GM13976 (cell line): ENCODE data around the gene EDARADD.
A peak's percentile ranks its signal among the peaks of the same experiment; 100 is the strongest.
"Not testable (repeated sequence)": the region's sequence is repeated elsewhere in the genome, so short reads cannot be mapped to it uniquely, and the experiment has no call there.

Source experiments
- DNase-seq: peaks from one replicate; pipeline ENCODE4 v3.0.0; 2012; ENCODE audit warnings: low spot score
- CTCF ChIP-seq: IDR thresholded peaks from 2 replicates; pipeline ENCODE4 v1.5.1; 2012; ENCODE audit warnings: borderline replicate concordance, mild to moderate bottlenecking; ENCODE audit not compliant: insufficient read depth; ENCODE audit errors: extremely low read depth, missing control alignments, control extremely low read depth
- in situ Hi-C: fragments of 300-500 bp; cut with MboI; formaldehyde crosslinking; loops from one replicate; pipeline ENCODE4 v1.12.0; 2022; ENCODE audit warnings: low sequenced_read_pairs, mixed read lengths, inconsistent platforms; ENCODE audit not compliant: unreplicated experiment

Gene EDARADD

GRCh38 chr1:236393681-236394481, at the start of gene EDARADD:
EDARADD (plus strand) TSS chr1:236394286; CDS start chr1:236394445, 159 bp downstream.
- DNase-seq = no peak
- TF ChIP-seq CTCF = no peak

DNA sequence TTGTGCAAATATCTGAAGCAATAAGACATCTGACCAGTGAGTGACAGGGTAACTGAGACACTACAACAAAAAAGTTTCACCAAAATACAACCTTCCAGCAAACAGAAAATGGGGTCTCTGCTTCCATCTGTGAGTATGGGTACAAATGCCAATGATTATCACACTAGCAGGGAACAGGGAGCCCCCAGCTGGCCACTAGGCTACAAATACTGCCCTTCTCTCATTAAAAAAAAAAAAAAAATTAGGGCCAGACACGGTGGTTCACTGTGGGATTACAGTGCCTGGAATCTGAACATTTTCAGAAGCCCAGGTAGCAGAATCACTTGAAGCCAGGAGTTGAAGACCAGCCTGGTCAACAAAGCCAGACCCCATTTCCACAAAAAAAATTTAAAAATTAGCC, 48.4 kb upstream of the EDARADD start:
- DNase-seq = peak; percentile 26
- no peak for TF ChIP-seq CTCF
- in situ Hi-C loops = no loop called here

More at GRCh38 chr1:236393681-236394481, at the start of gene EDARADD:
- in situ Hi-C loops = no loop called here

GRCh38 chr1:236348071-236348470, 46.0 kb upstream of the EDARADD start:
- TF ChIP-seq CTCF = no peak
- no peak for DNase-seq
- in situ Hi-C loops = no loop called here

DNA sequence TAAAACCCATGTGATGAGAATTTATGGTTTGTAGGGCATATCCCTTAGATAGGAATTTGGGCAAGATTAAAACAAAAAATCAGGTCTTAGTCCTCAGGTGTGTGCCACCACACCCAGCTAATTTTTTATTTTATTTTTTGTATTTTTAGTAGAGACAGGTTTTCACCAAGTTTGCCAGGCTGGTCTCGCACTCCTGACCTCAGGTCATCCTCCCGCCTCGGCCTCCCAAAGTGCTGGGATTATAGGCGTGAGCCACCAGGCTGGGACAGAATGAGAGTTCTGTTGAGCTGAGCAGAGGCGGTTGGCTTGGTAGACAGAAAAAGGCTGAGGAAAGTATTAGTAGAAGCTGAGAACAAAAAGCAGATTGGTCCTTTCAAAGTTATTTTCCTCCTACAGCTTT, 43.8 kb upstream of the EDARADD start:
- no peak for TF ChIP-seq CTCF
- DNase-seq = no peak
- in situ Hi-C loops = no loop called here

DNA sequence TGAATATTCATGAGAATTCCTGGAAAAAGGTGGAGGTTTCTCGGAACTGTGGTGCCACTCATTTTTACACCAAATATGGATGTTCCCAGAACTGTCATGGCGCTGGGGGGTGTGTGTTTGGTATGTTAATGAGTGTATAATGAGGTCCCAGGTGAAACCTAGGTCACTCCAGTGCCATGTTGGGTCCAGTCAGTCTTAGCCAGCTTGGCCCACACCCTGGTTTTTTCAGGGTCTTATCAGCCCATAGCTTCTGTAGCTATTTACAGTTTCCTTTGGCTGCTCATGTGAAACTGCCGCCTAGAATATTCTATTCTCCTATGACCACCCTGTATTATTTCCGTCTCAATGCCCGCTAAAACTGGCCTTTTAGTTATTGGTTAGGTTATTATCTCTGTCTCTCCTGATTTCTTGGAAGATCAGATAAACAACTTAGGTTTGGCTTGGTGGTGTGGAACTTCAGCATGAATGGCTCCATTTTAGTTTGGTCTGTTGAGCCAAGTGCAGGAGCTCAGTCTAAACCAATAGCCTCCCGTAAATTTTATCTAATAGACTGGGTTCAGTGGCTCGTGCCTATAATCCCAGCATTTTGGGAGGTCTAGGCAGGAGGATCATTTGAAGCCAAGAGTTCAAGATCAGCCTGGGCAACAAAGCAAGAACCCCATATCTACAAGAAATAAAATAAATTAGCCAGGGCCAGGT, 42.1 kb upstream of the EDARADD start:
- no peak for TF ChIP-seq CTCF
- no peak for DNase-seq
- in situ Hi-C loops = no loop called here

- DNase-seq, in situ Hi-C loops: not testable (repeated sequence)
Measured at GRCh38 chr1:236352747-236353146, 41.3 kb upstream of the EDARADD start.

- in situ Hi-C loops = no loop called here
- no peak for DNase-seq
- no peak for TF ChIP-seq CTCF
Measured at GRCh38 chr1:236353813-236354212, 40.3 kb upstream of the EDARADD start.
